B cell (primary cell): ENCODE measurements around the gene SCML1. TPM values are rescaled to one million over a fixed set of nuclear protein-coding genes. Genes with fewer than 3 reads are reported as not detected.

Source experiments
- ATAC-seq: fragments of 200-7000 bp; cut with Tn5 transposase; one replicate; pipeline ENCODE4 v1.10.0; 2021; ENCODE audit warnings: low read depth, mild to moderate bottlenecking, moderate number of reproducible peaks, moderate library complexity
- CTCF ChIA-PET: fragments of 350-600 bp; sonication (Branson Sonifier 250); formaldehyde crosslinking; loops from one replicate; lab custom pipeline; 2021; ENCODE audit warnings: antibody characterized with exemption, inconsistent platforms; lab: Charles Lee
- POLR2A ChIA-PET: fragments of 350-600 bp; sonication (Branson Sonifier 250); formaldehyde crosslinking; loops from one replicate; lab custom pipeline; 2021; ENCODE audit warnings: antibody characterized with exemption; lab: Charles Lee
- DNase-seq: peaks from one replicate; pipeline ENCODE4 v3.0.0; 2013
- H2AFZ ChIP-seq: 2 replicates; pipeline ENCODE4 v1.6.1; 2012; ENCODE audit warnings: mild to moderate bottlenecking, low read depth, low read length; ENCODE audit not compliant: insufficient read depth, poor library complexity, severe bottlenecking
- H3K27ac ChIP-seq, 2 donors: 1 replicate in 1 of 2; 2 replicates in 1 of 2; pipeline ENCODE4 v1.5.1; 2012 to 2013; ENCODE audit warnings: low read length in 2 of 2, mild to moderate bottlenecking in 2 of 2, moderate library complexity in 1 of 2
- H3K27me3 ChIP-seq, 4 experiments: fragments of 200-600 bp in 1 of 4; sonication (generic) in 1 of 4; replicated peaks in 1 of 4; 1 replicate in 2 of 4; 2 replicates in 2 of 4; pipeline versions ENCODE4 v1.6.1 to v1.7.0; 2013 to 2016; ENCODE audit warnings: low read length in 3 of 4, mild to moderate bottlenecking in 2 of 4, mixed read lengths in 1 of 4, moderate library complexity in 1 of 4; ENCODE audit not compliant: insufficient read depth in 4 of 4, control insufficient read depth in 3 of 4; ENCODE audit errors: control extremely low read depth in 1 of 4
- H3K36me3 ChIP-seq, 2 experiments: replicated peaks in 1 of 2; 1 replicate in 1 of 2; 2 replicates in 1 of 2; pipeline versions ENCODE4 v1.6.1 to v1.7.1; 2013; ENCODE audit warnings: low read length in 1 of 2; ENCODE audit not compliant: insufficient read depth in 2 of 2, control insufficient read depth in 1 of 2; ENCODE audit errors: control extremely low read depth in 1 of 2, extremely low read depth in 1 of 2
- H3K4me1 ChIP-seq, 2 donors: fragments of 200-600 bp in 1 of 2; sonication (generic) in 1 of 2; 1 replicate in 1 of 2; 2 replicates in 1 of 2; pipeline versions ENCODE4 v1.5.1 to v1.6.1; 2013 to 2017; ENCODE audit warnings: low read length in 2 of 2; ENCODE audit not compliant: control insufficient read depth in 2 of 2, insufficient read depth in 2 of 2
- H3K4me2 ChIP-seq: replicated peaks from 2 replicates; pipeline ENCODE3; 2012; ENCODE audit warnings: mild to moderate bottlenecking, low read depth, low read length; ENCODE audit not compliant: poor library complexity, severe bottlenecking
- H3K4me3 ChIP-seq, 5 experiments: fragments of 200-600 bp in 1 of 5; sonication (generic) in 1 of 5; 1 replicate in 3 of 5; 2 replicates in 2 of 5; pipeline versions ENCODE4 v1.5.1 to v1.7.0; 2011 to 2016; ENCODE audit warnings: low read length in 4 of 5, mild to moderate bottlenecking in 4 of 5, low read depth in 2 of 5, control low read depth in 1 of 5, moderate library complexity in 1 of 5; ENCODE audit not compliant: insufficient read depth in 1 of 5; ENCODE audit errors: control extremely low read depth in 1 of 5, extremely low read depth in 1 of 5
- H3K79me2 ChIP-seq: fragments of 200-600 bp; sonication (generic); one replicate; pipeline ENCODE4 v1.6.0; 2016; ENCODE audit warnings: low read length; ENCODE audit not compliant: control insufficient read depth, insufficient read depth
- H3K9ac ChIP-seq: fragments of 200-600 bp; sonication (generic); 2 replicates; pipeline ENCODE4 v1.6.1; 2017; ENCODE audit warnings: mild to moderate bottlenecking, low read length, moderate library complexity
- H3K9me3 ChIP-seq, 3 donors: one replicate each; pipeline versions ENCODE4 v1.6.1 to v1.7.1; 2013; ENCODE audit warnings: low read length in 2 of 3; ENCODE audit not compliant: control insufficient read depth in 2 of 3, insufficient read depth in 1 of 3; ENCODE audit errors: control extremely low read depth in 1 of 3
- H4K20me1 ChIP-seq: 2 replicates; pipeline ENCODE4 v1.6.0; 2012; ENCODE audit warnings: mild to moderate bottlenecking, low read length; ENCODE audit not compliant: insufficient read depth, control insufficient read depth, poor library complexity, severe bottlenecking
- H3K27ac Mint-ChIP-seq: one replicate; pipeline ENCODE4 v1.8.0; 2021; ENCODE audit warnings: mixed read lengths
- H3K27me3 Mint-ChIP-seq: one replicate; pipeline ENCODE4 v1.8.0; 2021; ENCODE audit warnings: mixed read lengths
- H3K4me1 Mint-ChIP-seq: one replicate; pipeline ENCODE4 v1.8.0; 2021; ENCODE audit warnings: mixed read lengths
- H3K4me3 Mint-ChIP-seq: one replicate; pipeline ENCODE4 v1.8.0; 2021; ENCODE audit warnings: mixed read lengths
- H3K9me3 Mint-ChIP-seq: one replicate; pipeline ENCODE4 v1.8.0; 2022; ENCODE audit warnings: mixed read lengths; ENCODE audit not compliant: insufficient read depth
- EZH2 ChIP-seq: IDR thresholded peaks from 2 replicates; pipeline ENCODE4 v1.6.1; 2012; ENCODE audit warnings: borderline replicate concordance, low read depth, mild to moderate bottlenecking, moderate library complexity, low read length; ENCODE audit not compliant: insufficient read depth, poor library complexity, severe bottlenecking
- WGBS: methylation state at CpG from one replicate; pipeline ENCODE4 v1.1.5; 2013; ENCODE audit warnings: missing lambda C conversion rate; ENCODE audit not compliant: insufficient coverage; 5-methylcytosine and 5-hydroxymethylcytosine counted together
- intact Hi-C: fragments of 100-400 bp; cut with micrococcal nuclease; formaldehyde crosslinking; loops from one replicate; pipeline ENCODE4 v1.10.0; 2022
- polyA plus RNA-seq: library from polyadenylated mRNA; depleted of rRNA; stranded (reverse); fragments of >200 nt; gene quantifications from 2 replicates; pipeline ENCODE4 v1.2.3, GENCODE V29; 2012
- total RNA-seq, 2 donors: library from RNA; stranded (reverse); fragments of 120-200 nt in 1 of 2; gene quantifications; 1 replicate in 1 of 2; 2 replicates in 1 of 2; pipeline versions ENCODE4 v1.2.3 to v1.2.4, GENCODE V29; 2013 to 2022
- TF ChIP-seq, protein P1 (sequence below): fragments of 200-600 bp; IDR thresholded peaks from one replicate; pipeline ENCODE4 v1.8.0; 2022; ENCODE audit warnings: antibody characterized with exemption, mild to moderate bottlenecking

The SCML1 gene
- total and polyA plus RNA-seq, 2 donors (not counting 1 experiment from before 2014, with no cell fraction given): 6.7 to 9.6 TPM

DNA sequence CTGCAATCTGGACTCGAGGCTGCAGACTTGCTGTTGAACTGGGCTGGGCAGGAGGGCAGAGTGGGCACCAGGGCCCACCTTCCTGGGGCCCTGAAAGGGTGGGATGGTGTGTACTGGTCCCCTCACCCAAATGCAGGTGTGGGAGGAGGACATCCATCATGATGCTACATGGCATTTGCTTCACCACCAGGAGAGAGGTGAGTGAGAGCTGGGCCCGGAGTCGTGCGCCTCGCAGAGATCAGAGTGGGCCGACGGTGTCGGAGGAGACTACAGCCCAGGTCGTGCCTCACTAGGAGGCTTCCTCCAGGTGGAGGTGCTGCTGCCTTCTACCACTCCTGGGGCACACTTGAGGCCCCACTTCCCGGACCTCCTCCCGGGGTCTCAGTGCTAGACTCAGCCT lies 50.3 kb downstream of the SCML1 start:
- no peaks in the 10 kb centered on the region for H3K9me3 ChIP-seq
- CTCF ChIA-PET: no interaction called here
- H3K36me3 ChIP-seq: no peaks in the 10 kb centered on the region
- Mint-ChIP-seq H3K27ac (no peak overlapping the region), H3K27me3 (peaks cover 11% of the 10 kb centered on the region), H3K9me3 (no peaks in the 10 kb centered on the region), H3K4me3 (no peak overlapping the region), H3K4me1 (no peaks in the 10 kb centered on the region)
- no peak overlapping the region for H3K4me2 ChIP-seq
- intact Hi-C loops: no loop called here
- no peak overlapping the region for H3K4me3 ChIP-seq
- no CpG with 5 or more reads among the region's 11 CpGs for WGBS
- DNase-seq (no peak), ATAC-seq (no peak)
- POLR2A ChIA-PET: no interaction called here
- no peaks in the 10 kb centered on the region for H4K20me1 ChIP-seq
- no peak overlapping the region for H3K9ac ChIP-seq
- H2AFZ ChIP-seq: no peak overlapping the region
- no peak overlapping the region for H3K27ac ChIP-seq
- no peaks in the 10 kb centered on the region for H3K79me2 ChIP-seq
- no peaks in the 10 kb centered on the region for H3K4me1 ChIP-seq
- TF ChIP-seq, protein P1, sequence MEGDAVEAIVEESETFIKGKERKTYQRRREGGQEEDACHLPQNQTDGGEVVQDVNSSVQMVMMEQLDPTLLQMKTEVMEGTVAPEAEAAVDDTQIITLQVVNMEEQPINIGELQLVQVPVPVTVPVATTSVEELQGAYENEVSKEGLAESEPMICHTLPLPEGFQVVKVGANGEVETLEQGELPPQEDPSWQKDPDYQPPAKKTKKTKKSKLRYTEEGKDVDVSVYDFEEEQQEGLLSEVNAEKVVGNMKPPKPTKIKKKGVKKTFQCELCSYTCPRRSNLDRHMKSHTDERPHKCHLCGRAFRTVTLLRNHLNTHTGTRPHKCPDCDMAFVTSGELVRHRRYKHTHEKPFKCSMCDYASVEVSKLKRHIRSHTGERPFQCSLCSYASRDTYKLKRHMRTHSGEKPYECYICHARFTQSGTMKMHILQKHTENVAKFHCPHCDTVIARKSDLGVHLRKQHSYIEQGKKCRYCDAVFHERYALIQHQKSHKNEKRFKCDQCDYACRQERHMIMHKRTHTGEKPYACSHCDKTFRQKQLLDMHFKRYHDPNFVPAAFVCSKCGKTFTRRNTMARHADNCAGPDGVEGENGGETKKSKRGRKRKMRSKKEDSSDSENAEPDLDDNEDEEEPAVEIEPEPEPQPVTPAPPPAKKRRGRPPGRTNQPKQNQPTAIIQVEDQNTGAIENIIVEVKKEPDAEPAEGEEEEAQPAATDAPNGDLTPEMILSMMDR: no peak
- TF ChIP-seq EZH2: no peak
- H3K27me3 ChIP-seq: peaks cover 0 to 3% (median 0%) of the 10 kb centered on the region in 4 experiments

DNA sequence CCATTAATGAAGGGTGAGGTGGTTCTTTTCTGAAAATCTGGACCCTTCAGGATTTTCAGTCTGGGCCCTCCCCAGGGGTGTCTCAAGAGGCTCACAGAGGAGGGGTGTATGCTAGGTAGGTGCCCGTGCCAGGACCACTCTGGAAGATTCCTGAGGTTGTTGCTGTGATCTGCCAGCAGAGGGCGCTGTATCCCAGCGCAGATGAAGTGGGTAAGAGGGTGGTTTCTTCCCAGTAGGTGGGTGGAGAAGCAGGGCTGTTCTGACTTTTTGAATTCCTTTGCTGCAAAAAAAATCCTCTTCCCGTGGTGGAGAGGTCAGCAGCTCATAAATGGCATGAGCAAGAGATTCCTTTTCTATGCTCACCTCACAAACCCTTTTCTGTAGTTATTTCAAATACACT lies 51.1 kb downstream of the SCML1 start:
- no peaks in the 10 kb centered on the region for H3K9me3 Mint-ChIP-seq
- H3K27ac Mint-ChIP-seq: no peak overlapping the region
- no peak overlapping the region for H3K9ac ChIP-seq
- no peak overlapping the region for H3K4me3 ChIP-seq
- H3K4me2 ChIP-seq: no peak overlapping the region
- POLR2A ChIA-PET: no interaction called here
- peaks cover 11% of the 10 kb centered on the region for H3K27me3 Mint-ChIP-seq
- CTCF ChIA-PET: interaction anchor here (1.0 kb wide), 2 partner anchors 9 to 589 kb away, joined by 3 read pairs; no protein-coding TSS in a partner anchor
- intact Hi-C loops: no loop called here
- peaks cover 0 to 3% (median 0%) of the 10 kb centered on the region in 4 experiments for H3K27me3 ChIP-seq
- no peaks in the 10 kb centered on the region for H3K79me2 ChIP-seq
- no peaks in the 10 kb centered on the region for H3K9me3 ChIP-seq
- no peak overlapping the region for H3K4me3 Mint-ChIP-seq
- 17% methylated on average over 1 of the region's 4 CpGs for WGBS
- no peak for ATAC-seq
- peak; percentile 29 for DNase-seq
- H4K20me1 ChIP-seq: no peaks in the 10 kb centered on the region
- H3K4me1 Mint-ChIP-seq: no peaks in the 10 kb centered on the region
- H3K27ac ChIP-seq: no peak overlapping the region
- no peak overlapping the region for H2AFZ ChIP-seq
- TF ChIP-seq, protein P1: peak; percentile 65
- TF ChIP-seq EZH2: no peak
- no peaks in the 10 kb centered on the region for H3K36me3 ChIP-seq
- no peaks in the 10 kb centered on the region for H3K4me1 ChIP-seq
